Activated CD8-positive, alpha-beta T cell treated with anti-CD3 and anti-CD28 coated beads, Interleukin-2, amount 10 ng/mL, durations not matched to agents 7 days and 5 days (primary cell): ENCODE measurements around the gene CACNB1. TPM values are rescaled to one million over a fixed set of nuclear protein-coding genes. Genes with fewer than 3 reads are reported as not detected.

Experiments used
- ATAC-seq: fragments of 150-1000 bp; cut with Tn5 transposase; one replicate; pipeline ENCODE4 v1.10.0; 2021; ENCODE audit warnings: moderate library complexity
- CTCF ChIA-PET: fragments of 350-600 bp; sonication (Branson Sonifier 250); formaldehyde crosslinking; loops from one replicate; lab custom pipeline; 2021; ENCODE audit warnings: antibody characterized with exemption; lab: Charles Lee
- POLR2A ChIA-PET: fragments of 350-600 bp; sonication (Branson Sonifier 250); formaldehyde crosslinking; loops from one replicate; lab custom pipeline; 2021; ENCODE audit warnings: antibody characterized with exemption; lab: Charles Lee
- DNase-seq: peaks from one replicate; pipeline ENCODE4 v3.0.0-alpha.2; 2020
- H3K27ac Mint-ChIP-seq: one replicate; pipeline ENCODE4 v1.8.0; 2021; ENCODE audit warnings: mild to moderate bottlenecking, mixed read lengths
- H3K27me3 Mint-ChIP-seq: one replicate; pipeline ENCODE4 v1.8.0; 2021; ENCODE audit warnings: low read depth, mixed read lengths
- H3K36me3 Mint-ChIP-seq: one replicate; pipeline ENCODE4 v1.8.0; 2021; ENCODE audit warnings: low read depth, mixed read lengths
- H3K4me1 Mint-ChIP-seq: one replicate; pipeline ENCODE4 v1.8.0; 2021; ENCODE audit warnings: low read depth, mixed read lengths
- H3K4me3 Mint-ChIP-seq: one replicate; pipeline ENCODE4 v1.8.0; 2021; ENCODE audit warnings: mild to moderate bottlenecking, mixed read lengths
- H3K9me3 Mint-ChIP-seq: one replicate; pipeline ENCODE4 v1.8.0; 2022; ENCODE audit warnings: mixed read lengths; ENCODE audit not compliant: insufficient read depth
- total RNA-seq, 2 experiments: library from RNA; stranded (reverse); gene quantifications; one replicate each; pipeline ENCODE4 v1.2.3, GENCODE V29; 2021

CACNB1 gene
- total RNA-seq, 2 experiments from 2014 or later: 22.1 to 23.2 TPM

GRCh38 chr17:39199820-39200069, 2.3 kb upstream of the CACNB1 start:
- ChIA-PET POLR2A (interaction anchor here (0.6 to 1.9 kb wide), 21 partner anchors 9 to 471 kb away, joined by 3 to 13 read pairs (median 4); partner anchors contain the start of genes CDK12, LASP1NB and RPL23), CTCF (interaction anchor here (1.1 to 6.9 kb wide), 14 partner anchors 9 to 435 kb away, joined by 3 to 50 read pairs (median 9); no protein-coding TSS in a partner anchor)
- Mint-ChIP-seq H3K4me1 (peaks cover 63% of the 10 kb centered on the region), H3K9me3 (no peaks in the 10 kb centered on the region), H3K27me3 (no peaks in the 10 kb centered on the region), H3K4me3 (peak overlapping the region; percentile 99), H3K36me3 (peaks cover 43% of the 10 kb centered on the region), H3K27ac (peak overlapping the region; percentile 97)
- DNase-seq (peak; percentile 94), ATAC-seq (peak; percentile 57)

GRCh38 chr17:39198186-39198566, 707 bp upstream of the CACNB1 start:
- no peak for ATAC-seq
- Mint-ChIP-seq H3K4me1 (peaks cover 68% of the 10 kb centered on the region), H3K4me3 (peak overlapping the region; percentile 99), H3K27ac (peak overlapping the region; percentile 97), H3K9me3 (no peaks in the 10 kb centered on the region), H3K36me3 (peaks cover 32% of the 10 kb centered on the region), H3K27me3 (no peaks in the 10 kb centered on the region)
- DNase-seq: no peak
- ChIA-PET POLR2A (no interaction called here), CTCF (interaction anchor here (1.1 to 6.9 kb wide), 4 partner anchors 23 to 46 kb away, joined by 3 to 50 read pairs (median 19); no protein-coding TSS in a partner anchor)

GRCh38 chr17:39196808-39197291, 619 bp downstream of the CACNB1 start:
- ChIA-PET POLR2A (no interaction called here), CTCF (interaction anchor here (0.6 to 6.9 kb wide), 4 partner anchors 10 to 557 kb away, joined by 3 to 50 read pairs (median 15); no protein-coding TSS in a partner anchor)
- H3K4me3 Mint-ChIP-seq: peak overlapping the region; percentile 99
- ATAC-seq (no peak), DNase-seq (no peak)
- no peaks in the 10 kb centered on the region for H3K27me3 Mint-ChIP-seq
- peaks cover 60% of the 10 kb centered on the region for H3K4me1 Mint-ChIP-seq
- H3K9me3 Mint-ChIP-seq: no peaks in the 10 kb centered on the region
- H3K36me3 Mint-ChIP-seq: peaks cover 31% of the 10 kb centered on the region
- peak overlapping the region; percentile 71 for H3K27ac Mint-ChIP-seq

GRCh38 chr17:39196241-39196807, 1.1 kb downstream of the CACNB1 start:
- no peaks in the 10 kb centered on the region for H3K9me3 Mint-ChIP-seq
- POLR2A ChIA-PET: no interaction called here
- ATAC-seq: no peak
- H3K4me1 Mint-ChIP-seq: peaks cover 56% of the 10 kb centered on the region
- H3K27me3 Mint-ChIP-seq: no peaks in the 10 kb centered on the region
- peak overlapping the region; percentile 79 for H3K4me3 Mint-ChIP-seq
- CTCF ChIA-PET: interaction anchor here (0.9 to 6.9 kb wide), 5 partner anchors 10 to 461 kb away, joined by 3 to 50 read pairs (median 9); no protein-coding TSS in a partner anchor
- peak overlapping the region; percentile 83 for H3K27ac Mint-ChIP-seq
- DNase-seq: no peak
- peaks cover 30% of the 10 kb centered on the region for H3K36me3 Mint-ChIP-seq

- Mint-ChIP-seq H3K27ac (peak overlapping the region; percentile 83), H3K4me3 (peak overlapping the region; percentile 79), H3K27me3 (no peaks in the 10 kb centered on the region), H3K36me3 (peaks cover 26% of the 10 kb centered on the region), H3K9me3 (no peaks in the 10 kb centered on the region), H3K4me1 (peaks cover 51% of the 10 kb centered on the region)
- POLR2A ChIA-PET: interaction anchor here (1.4 kb wide), 1 partner anchor 8 kb away, joined by 3 read pairs; no protein-coding TSS in a partner anchor
- DNase-seq (peak; percentile 49), ATAC-seq (no peak)
- CTCF ChIA-PET: interaction anchor here (0.9 to 6.9 kb wide), 6 partner anchors 11 to 460 kb away, joined by 3 to 50 read pairs (median 6); no protein-coding TSS in a partner anchor
Measured at GRCh38 chr17:39195568-39196160, 1.8 kb downstream of the CACNB1 start.

GRCh38 chr17:39194985-39195524, 2.4 kb downstream of the CACNB1 start:
- DNase-seq: no peak
- ChIA-PET CTCF (interaction anchor here (0.6 to 6.9 kb wide), 9 partner anchors 9 to 460 kb away, joined by 3 to 50 read pairs (median 4); no protein-coding TSS in a partner anchor), POLR2A (interaction anchor here (1.4 kb wide), 1 partner anchor 9 kb away, joined by 3 read pairs; no protein-coding TSS in a partner anchor)
- Mint-ChIP-seq H3K9me3 (no peaks in the 10 kb centered on the region), H3K4me3 (peak overlapping the region; percentile 79), H3K27me3 (no peaks in the 10 kb centered on the region), H3K27ac (peak overlapping the region; percentile 83), H3K36me3 (peaks cover 21% of the 10 kb centered on the region), H3K4me1 (peaks cover 51% of the 10 kb centered on the region)
- ATAC-seq: no peak

- Mint-ChIP-seq H3K27ac (peak overlapping the region; percentile 66), H3K27me3 (no peaks in the 10 kb centered on the region), H3K4me1 (peaks cover 46% of the 10 kb centered on the region), H3K9me3 (no peaks in the 10 kb centered on the region), H3K36me3 (peaks cover 21% of the 10 kb centered on the region), H3K4me3 (no peak overlapping the region)
- DNase-seq: no peak
- ATAC-seq: no peak
- CTCF ChIA-PET: interaction anchor here (0.6 to 6.9 kb wide), 6 partner anchors 10 to 211 kb away, joined by 3 to 50 read pairs (median 6); no protein-coding TSS in a partner anchor
- POLR2A ChIA-PET: interaction anchor here (1.4 kb wide), 1 partner anchor 9 kb away, joined by 3 read pairs; no protein-coding TSS in a partner anchor
Measured at GRCh38 chr17:39194089-39194984, 3.1 kb downstream of the CACNB1 start.

GRCh38 chr17:39193346-39193745, 4.1 kb downstream of the CACNB1 start:
- Mint-ChIP-seq H3K36me3 (peaks cover 24% of the 10 kb centered on the region), H3K4me1 (peaks cover 36% of the 10 kb centered on the region), H3K27me3 (no peaks in the 10 kb centered on the region), H3K27ac (no peak overlapping the region), H3K9me3 (no peaks in the 10 kb centered on the region), H3K4me3 (no peak overlapping the region)
- no peak for DNase-seq
- ChIA-PET CTCF (interaction anchor here (2.2 kb wide), 1 partner anchor 51 kb away, joined by 7 read pairs; no protein-coding TSS in a partner anchor), POLR2A (no interaction called here)
- no peak for ATAC-seq

- H3K36me3 Mint-ChIP-seq: peaks cover 25% of the 10 kb centered on the region
- ATAC-seq (no peak), DNase-seq (no peak)
- H3K27me3 Mint-ChIP-seq: no peaks in the 10 kb centered on the region
- ChIA-PET CTCF (interaction anchor here (2.2 kb wide), 1 partner anchor 52 kb away, joined by 7 read pairs; no protein-coding TSS in a partner anchor), POLR2A (no interaction called here)
- no peak overlapping the region for H3K4me3 Mint-ChIP-seq
- H3K9me3 Mint-ChIP-seq: no peaks in the 10 kb centered on the region
- H3K27ac Mint-ChIP-seq: no peak overlapping the region
- H3K4me1 Mint-ChIP-seq: peaks cover 32% of the 10 kb centered on the region
Measured at GRCh38 chr17:39192901-39193300, 4.6 kb downstream of the CACNB1 start.

GRCh38 chr17:39191750-39192510, 5.5 kb downstream of the CACNB1 start:
- ATAC-seq (no peak), DNase-seq (no peak)
- peak overlapping the region; percentile 7 for H3K27ac Mint-ChIP-seq
- no peak overlapping the region for H3K4me3 Mint-ChIP-seq
- H3K4me1 Mint-ChIP-seq: peaks cover 38% of the 10 kb centered on the region
- peaks cover 31% of the 10 kb centered on the region for H3K36me3 Mint-ChIP-seq
- no peaks in the 10 kb centered on the region for H3K9me3 Mint-ChIP-seq
- ChIA-PET CTCF (interaction anchor here (0.9 to 1.3 kb wide), 3 partner anchors 15 to 39 kb away, joined by 3 to 5 read pairs (median 3); no protein-coding TSS in a partner anchor), POLR2A (no interaction called here)
- no peaks in the 10 kb centered on the region for H3K27me3 Mint-ChIP-seq
